GM19193 (cell line): ENCODE results near the gene GJB1.

Source experiments
- POLR2A ChIP-seq: IDR thresholded peaks from 4 replicates; pipeline ENCODE4 v1.6.1; 2011; ENCODE audit not compliant: insufficient read depth, insufficient read length; ENCODE audit errors: extremely low read depth

GJB1 gene

DNA sequence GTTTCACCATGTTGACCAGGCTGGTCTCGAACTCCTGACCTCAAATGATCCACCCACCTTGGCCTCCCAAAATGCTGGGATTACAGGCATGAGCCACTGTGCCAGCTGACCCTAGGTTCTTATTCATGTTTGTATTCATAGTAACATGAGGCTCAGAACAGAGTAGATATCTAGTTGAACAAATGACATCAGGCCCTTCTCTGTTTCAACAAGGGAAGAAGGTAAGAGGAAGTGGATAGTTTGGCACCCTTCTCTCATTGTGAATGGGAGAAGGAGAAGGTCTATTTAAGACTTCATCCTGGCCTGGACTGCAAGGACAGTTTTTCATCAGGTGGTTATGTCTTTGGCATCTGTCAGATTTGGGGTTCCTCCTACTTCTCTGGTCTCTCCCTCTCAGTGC lies 13.8 kb downstream of the GJB1 start:
- no peak for TF ChIP-seq POLR2A

DNA sequence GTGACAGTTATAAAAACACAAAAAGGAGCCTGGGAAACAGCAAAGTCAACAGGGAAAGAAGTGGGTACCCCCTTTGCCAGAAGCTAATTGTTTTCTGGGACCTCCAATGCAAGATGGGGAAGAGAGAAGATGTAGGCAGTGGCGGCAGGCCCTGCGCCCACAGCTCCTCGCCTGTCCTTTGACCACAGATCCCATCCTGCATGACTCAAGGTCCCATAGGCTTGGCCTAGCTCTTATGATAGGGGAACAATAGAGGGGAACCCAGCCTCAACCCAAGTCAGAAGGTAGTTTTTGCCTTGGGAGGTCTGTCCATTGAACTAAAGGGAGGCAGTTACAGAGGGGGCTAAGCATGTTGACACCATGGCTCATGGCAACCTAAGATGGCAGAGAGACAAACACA lies 16.8 kb downstream of the GJB1 start:
- TF ChIP-seq POLR2A: no peak

DNA sequence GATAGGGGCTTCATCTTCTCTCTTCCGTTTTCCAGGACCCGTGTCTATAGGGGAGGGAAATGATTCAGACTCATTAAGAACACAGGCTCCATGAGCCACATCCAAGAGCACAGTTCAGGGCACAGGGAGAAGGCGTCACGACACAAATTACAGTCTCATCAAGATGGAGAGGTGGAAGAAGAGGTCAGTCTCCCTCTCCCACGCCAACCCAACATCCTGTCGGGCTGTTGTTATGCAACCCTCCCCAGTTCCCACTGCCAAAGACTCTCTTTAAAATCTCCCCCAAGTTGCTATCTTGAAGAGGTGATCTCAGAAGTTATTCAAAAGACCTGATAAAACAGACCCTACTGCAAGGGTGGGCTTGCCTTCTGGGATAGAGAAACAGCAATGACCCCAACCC lies 18.3 kb downstream of the GJB1 start:
- no peak for TF ChIP-seq POLR2A

DNA sequence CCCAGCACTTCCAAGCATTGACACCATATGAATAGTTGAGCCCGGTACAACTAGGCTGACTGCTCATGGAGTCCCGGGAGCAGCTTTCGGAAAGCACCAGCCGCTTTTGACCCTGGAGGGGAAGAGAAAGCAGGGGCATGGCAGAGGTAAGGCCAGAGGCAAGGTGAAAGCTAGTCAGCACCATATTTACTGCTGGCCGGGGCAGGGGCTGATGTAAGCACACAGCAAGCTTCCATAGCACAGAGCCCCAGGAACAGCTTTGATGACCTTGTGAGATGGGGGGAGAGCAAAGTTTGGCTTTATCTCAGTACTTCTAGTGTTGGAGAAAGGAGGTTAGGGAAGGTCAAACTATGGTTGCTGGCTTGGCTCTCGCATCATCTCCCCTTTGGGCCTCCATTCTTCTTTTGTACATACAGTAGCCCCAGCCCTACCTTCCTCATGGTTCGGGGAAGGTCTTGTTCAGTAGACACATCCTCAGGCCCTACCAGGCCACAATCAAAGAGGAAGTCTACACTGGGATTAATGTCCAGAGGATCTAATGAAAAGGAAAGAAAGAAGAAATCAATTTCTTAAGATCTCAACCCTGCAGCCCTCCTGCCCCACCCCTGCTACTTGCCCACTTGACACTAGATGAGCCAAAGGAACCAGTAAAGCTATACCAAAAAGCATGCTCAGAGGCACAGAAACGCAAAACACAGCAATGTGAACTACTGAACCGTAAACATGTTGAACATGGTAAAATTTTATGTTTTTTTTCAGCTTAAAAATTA lies 21.5 kb downstream of the GJB1 start:
- TF ChIP-seq POLR2A: no peak

DNA sequence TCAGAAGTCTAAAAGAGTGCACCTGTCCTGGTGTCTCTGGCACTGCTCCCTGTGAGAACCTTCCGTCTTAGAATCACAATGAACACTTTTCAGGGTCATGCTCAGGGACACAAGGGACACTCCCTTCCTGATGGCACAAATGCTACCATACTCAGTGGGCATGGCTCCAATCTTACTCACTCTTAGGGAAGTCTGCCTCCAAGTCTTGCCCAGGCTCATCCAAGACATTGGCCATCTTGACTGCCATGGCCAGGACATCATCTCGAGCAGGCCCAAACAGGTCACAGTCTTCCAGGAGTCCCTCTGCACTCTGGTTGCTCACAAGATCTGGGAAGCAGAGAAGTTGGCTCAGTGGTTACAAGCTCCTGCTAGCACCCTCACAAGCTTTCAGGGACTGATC lies 22.1 kb downstream of the GJB1 start:
- TF ChIP-seq POLR2A: no peak

DNA sequence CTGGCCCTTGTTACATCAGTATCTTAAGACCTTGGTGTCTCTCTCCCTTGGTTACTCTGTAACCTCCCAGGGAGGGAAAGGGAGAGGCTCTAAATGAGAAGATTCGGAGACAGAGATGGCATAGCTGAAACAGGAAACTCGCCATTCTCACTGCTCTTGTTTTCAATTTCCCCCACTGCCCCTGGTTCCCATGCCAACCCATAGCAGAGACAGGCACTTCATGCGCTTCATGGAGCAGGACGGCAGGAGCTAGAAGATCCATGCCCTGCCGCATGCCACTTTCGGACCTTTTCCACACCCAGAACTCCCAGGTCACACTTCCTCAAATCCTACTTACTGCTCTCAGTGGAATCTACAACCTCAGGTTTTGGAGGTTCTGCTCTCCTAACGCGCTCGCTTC lies 27.8 kb downstream of the GJB1 start:
- TF ChIP-seq POLR2A: no peak

DNA sequence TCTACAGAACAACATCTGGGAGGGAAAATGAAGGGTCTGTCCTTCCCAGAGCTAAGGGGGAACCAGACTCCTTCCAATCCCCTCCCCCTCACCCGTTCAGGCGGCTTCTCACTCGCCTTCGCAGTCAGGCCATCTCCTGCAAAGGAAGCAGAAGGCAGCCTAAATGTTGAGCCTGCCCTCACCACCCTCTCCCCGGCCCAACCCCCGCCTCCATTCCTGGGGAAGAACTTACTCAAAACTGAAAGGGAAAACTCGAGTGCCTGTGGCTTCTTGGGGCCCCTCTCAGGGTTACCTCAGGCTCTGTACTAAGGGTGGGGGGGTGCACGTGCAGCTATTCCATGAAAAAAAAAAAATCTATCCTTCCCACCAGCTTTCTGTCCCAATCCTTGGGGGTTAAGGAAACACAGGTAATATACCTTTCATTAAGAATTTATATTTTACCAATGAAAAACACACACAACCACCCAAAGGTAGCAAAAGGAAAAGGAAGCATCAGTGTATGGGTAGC lies 28.5 kb downstream of the GJB1 start:
- TF ChIP-seq POLR2A: no peak

DNA sequence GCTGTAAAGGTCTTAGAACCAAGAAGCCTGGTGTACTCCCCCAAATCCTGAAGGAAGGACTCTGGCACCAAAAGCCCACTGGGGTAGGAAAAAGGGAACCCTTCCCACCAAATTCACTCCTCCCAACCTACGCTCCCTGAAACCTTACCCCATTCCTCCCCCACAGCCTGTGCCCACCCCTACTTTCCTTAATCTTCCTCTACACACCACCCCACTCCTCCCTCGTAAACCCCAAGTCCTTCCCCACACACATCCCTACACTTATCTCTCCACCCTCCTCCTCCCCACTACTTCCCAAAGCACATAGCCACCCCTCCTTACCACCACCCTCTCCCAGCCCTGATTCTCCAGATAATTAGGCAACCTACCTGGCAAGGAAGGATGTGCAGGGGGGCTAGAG lies 29.2 kb downstream of the GJB1 start:
- no peak for TF ChIP-seq POLR2A

DNA sequence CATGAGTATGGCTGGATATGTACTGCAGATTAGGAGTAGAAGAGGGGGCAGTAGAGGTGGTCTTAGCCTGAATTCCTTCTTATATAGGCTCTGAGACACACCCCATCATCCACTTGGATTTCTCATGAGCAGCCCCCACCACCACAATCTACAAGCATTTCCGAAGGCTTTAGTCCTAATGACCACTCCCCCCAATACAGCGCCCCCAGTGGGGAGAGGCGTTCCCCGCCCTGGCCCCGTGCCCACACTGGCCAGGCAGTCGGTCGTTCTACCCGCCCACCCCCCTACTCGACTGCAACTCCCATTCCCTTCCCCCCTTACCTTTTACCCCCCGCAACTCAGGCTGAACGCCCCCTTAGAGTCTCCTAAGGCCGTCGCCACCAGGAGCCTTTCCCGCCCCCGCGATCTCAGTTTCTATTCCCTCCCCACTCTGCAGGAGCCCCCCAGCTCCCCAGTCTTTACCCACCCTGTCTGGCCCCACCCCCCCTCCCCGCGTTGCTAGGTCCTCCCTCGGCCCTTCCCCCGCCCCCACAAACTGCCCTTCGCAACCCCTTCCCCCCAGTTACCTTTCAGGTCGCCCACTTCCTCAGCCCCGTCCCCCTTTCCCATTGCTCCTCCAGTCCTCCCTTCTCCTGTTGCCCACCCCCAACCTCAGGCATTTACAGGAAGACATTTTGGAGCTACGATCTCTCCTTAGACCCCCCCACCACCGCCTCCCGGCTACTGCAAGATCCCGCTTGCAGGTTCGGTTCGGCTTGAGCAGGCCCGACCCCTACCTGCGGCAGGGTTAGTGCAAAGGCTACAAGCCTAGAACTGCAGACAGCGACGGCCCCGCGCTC lies 30.4 kb downstream of the GJB1 start:
- no peak for TF ChIP-seq POLR2A

DNA sequence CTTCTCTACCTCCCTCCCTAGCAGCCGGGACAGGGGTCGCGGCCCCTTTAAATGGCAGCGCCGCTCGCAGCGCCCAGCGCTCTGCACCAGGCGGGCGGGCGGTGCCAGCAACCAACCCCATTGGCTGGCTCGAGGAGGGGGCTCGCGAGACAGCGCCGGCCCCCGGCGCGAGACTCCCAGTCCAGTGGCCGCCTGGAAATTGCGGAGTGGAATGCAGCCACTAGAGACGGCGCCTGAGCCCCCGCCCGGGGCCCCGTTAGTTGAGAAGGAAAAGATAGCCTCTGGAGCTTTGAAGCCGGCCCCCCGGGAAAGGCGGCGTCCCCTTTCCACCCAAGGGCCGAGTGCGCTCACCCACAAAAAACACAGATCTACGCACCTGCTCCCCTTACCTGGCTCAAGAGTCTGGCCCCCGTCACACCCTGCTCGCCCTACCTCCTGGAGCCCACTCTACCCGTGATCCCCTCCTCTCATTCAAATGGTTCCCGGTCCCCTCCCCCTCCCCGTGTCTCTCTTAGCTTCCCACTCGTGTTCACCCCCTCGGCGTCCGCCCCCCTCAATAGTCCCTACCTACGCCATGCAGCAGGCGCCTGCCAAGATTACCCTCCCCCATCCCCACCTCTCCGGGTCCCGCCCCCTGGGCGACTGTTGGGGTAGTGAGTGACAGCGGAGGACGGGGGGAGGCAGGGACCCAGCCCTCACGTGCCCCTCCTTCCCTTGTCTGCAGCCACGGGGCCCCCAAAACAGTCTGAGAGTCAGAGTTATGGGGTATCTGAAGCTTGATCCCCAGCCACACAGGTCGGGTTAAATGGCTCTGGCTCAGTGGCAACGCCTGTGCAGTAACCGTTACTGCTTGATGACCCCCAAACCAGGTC lies 31.3 kb downstream of the GJB1 start, which contains the start of gene ZMYM3:
ZMYM3 (minus strand) TSS at position 49 of the 872 bp plus-strand sequence. CDS start 885 bp downstream, outside the sequence.
- peak; percentile 32 for TF ChIP-seq POLR2A

DNA sequence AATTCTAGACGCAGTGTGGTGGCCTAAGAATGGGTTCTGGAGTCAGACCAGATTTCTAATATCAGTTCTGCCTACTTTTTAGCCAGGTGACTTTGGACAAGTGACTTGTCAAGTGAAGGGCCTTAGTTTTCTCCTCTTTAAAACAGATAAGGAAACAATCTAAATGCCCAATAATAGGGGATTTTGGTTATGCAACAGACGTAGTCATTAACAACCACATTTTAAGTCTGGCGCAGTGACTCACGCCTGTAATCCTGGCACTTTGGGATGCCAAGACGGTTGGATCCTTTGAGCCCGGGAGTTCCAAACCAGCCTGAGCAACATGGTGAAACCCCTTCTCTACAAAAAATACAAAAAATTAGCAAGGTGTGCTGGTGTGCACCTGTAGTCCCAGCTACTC lies 33.0 kb downstream of the GJB1 start:
- TF ChIP-seq POLR2A: no peak

DNA sequence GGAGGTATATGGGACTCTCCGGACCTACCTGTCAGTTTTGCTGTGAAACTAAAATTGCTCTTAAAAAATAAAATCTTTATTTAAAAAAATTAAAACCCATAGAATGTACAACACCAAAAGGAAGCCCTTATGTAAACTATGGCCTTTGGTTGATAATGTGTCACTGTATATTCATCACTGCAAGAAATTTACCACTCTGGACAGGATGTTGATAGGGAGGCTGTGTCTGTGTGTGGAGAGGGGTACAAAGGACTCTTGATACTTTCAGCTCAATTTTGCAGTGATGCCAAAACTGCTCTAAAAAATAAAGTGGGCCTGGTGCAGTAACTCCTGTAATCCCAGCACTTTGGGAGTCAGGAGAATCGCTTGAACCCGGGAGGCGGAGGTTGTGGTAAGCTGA lies 33.8 kb downstream of the GJB1 start:
- TF ChIP-seq POLR2A: no peak

DNA sequence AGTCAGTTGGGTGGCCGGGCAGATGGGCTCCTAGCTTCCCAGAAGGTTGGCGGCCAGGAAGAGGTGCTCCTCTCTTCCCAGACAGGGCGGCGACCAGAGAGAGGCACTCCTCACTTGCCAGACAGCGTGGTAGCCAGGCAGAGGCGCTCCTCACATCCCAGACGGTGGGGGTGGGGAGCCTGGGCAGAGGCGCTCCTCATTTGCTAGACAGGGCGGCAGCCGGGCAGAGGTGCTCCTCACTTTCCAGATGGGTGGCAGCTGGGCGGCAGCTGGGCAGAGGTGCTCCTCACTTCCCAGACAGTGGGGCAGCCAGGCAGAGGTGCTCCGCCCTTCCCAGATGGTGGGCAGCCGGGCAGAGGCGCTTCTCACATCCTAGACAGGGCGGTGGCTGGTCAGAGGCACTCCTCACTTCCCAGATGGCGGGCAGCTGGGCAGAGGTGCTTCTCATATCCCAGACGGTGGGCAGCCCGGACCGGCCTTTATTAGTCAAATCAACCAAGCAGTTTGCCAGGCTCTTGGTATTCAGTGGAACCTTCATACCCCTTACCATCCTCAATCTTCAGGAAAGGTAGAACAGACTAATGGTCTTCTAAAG lies 46.9 kb downstream of the GJB1 start:
- TF ChIP-seq POLR2A: no peak
